H1 (cell line): ENCODE measurements around the gene PFDN1. TPM values are rescaled to one million over a fixed set of nuclear protein-coding genes. Genes with fewer than 3 reads are reported as not detected.
A peak's percentile ranks its signal among the peaks of the same experiment; 100 is the strongest.

ENCODE experiments used
- CTCF ChIA-PET: fragments of 300-600 bp; sonication (Branson Sonifier 250); formaldehyde crosslinking; loops from one replicate; lab custom pipeline; 2021; ENCODE audit not compliant: partially characterized antibody; lab: Charles Lee
- POLR2A ChIA-PET: fragments of 300-600 bp; sonication (Branson Sonifier 250); formaldehyde crosslinking; loops from one replicate; lab custom pipeline; 2021; ENCODE audit warnings: inconsistent platforms; ENCODE audit not compliant: partially characterized antibody; lab: Charles Lee
- DNase-seq, 2 experiments: peaks; one replicate each; pipeline versions ENCODE4 v3.0.0 to v3.0.0-alpha.2; 2010 to 2022; ENCODE audit warnings: low spot score in 2 of 2, low read depth in 1 of 2, mixed read lengths in 1 of 2
- FAIRE-seq: peaks from 2 replicates; lab custom pipeline; 2011; peaks lifted over from hg19 to GRCh38; lab: Jason Lieb, UNC
- H2AFZ ChIP-seq: 2 replicates; pipeline ENCODE4 v1.8.1; 2012; ENCODE audit warnings: low read length, inconsistent platforms
- H2AK5ac ChIP-seq: 2 replicates; pipeline ENCODE4 v1.6.1; 2013; ENCODE audit warnings: low read depth, low read length
- H2BK120ac ChIP-seq: replicated peaks from 2 replicates; pipeline ENCODE3; 2013; ENCODE audit warnings: low read depth, low read length, inconsistent platforms
- H2BK12ac ChIP-seq: 2 replicates; pipeline ENCODE4 v1.6.1; 2013; ENCODE audit warnings: low read depth, low read length
- H2BK15ac ChIP-seq: 2 replicates; pipeline ENCODE4 v1.6.1; 2013; ENCODE audit warnings: low read length
- H2BK20ac ChIP-seq: 2 replicates; pipeline ENCODE4 v1.6.1; 2013; ENCODE audit warnings: low read length
- H2BK5ac ChIP-seq: 2 replicates; pipeline ENCODE4 v1.6.1; 2013; ENCODE audit warnings: low read depth, low read length
- H3K14ac ChIP-seq: 2 replicates; pipeline ENCODE4 v1.6.1; 2013; ENCODE audit warnings: inconsistent platforms; ENCODE audit not compliant: insufficient read length
- H3K18ac ChIP-seq: 2 replicates; pipeline ENCODE4 v1.6.1; 2013; ENCODE audit warnings: low read length; ENCODE audit errors: extremely low read depth
- H3K23ac ChIP-seq: 2 replicates; pipeline ENCODE4 v1.6.1; 2013; ENCODE audit warnings: inconsistent platforms; ENCODE audit not compliant: insufficient read length
- H3K23me2 ChIP-seq: 2 replicates; pipeline ENCODE4 v1.6.1; 2013; ENCODE audit warnings: low read depth, low read length
- H3K27ac ChIP-seq: 2 replicates; pipeline ENCODE4 v1.6.1; 2011; ENCODE audit warnings: low read depth, low read length, inconsistent platforms
- H3K27me3 ChIP-seq, 4 experiments: replicated peaks in 1 of 4; 1 replicate in 1 of 4; 2 replicates in 3 of 4; pipeline versions ENCODE4 v1.6.1 to v1.8.1; 2011 to 2013; ENCODE audit warnings: low read length in 3 of 4, mild to moderate bottlenecking in 3 of 4, inconsistent platforms in 2 of 4, mixed read lengths in 2 of 4, moderate library complexity in 1 of 4; ENCODE audit not compliant: control insufficient read depth in 3 of 4, insufficient read depth in 3 of 4; ENCODE audit errors: extremely low read depth in 1 of 4
- H3K36me3 ChIP-seq, 4 experiments: 2 replicates each; pipeline versions ENCODE4 v1.6.1 to v1.8.1; 2011 to 2013; ENCODE audit warnings: mild to moderate bottlenecking in 4 of 4, low read length in 3 of 4, moderate library complexity in 2 of 4, control low read depth in 1 of 4, inconsistent platforms in 1 of 4; ENCODE audit not compliant: insufficient read depth in 4 of 4, control insufficient read depth in 2 of 4
- H3K4ac ChIP-seq: replicated peaks from 2 replicates; pipeline ENCODE3; 2013; ENCODE audit warnings: low read length, low read depth, mixed read lengths, inconsistent platforms; ENCODE audit not compliant: insufficient read length
- H3K4me1 ChIP-seq, 4 experiments: replicated peaks in 1 of 4; 1 replicate in 1 of 4; 2 replicates in 3 of 4; pipeline versions ENCODE4 v1.6.1 to v1.8.1; 2011 to 2013; ENCODE audit warnings: low read length in 3 of 4, inconsistent platforms in 2 of 4, mixed read lengths in 1 of 4; ENCODE audit not compliant: insufficient read depth in 4 of 4, control insufficient read depth in 3 of 4
- H3K4me2 ChIP-seq, 2 experiments: 2 replicates each; pipeline versions ENCODE4 v1.6.1 to v1.8.1; 2011 to 2013; ENCODE audit warnings: low read depth in 2 of 2, low read length in 2 of 2, control low read depth in 1 of 2, inconsistent platforms in 1 of 2, mild to moderate bottlenecking in 1 of 2; ENCODE audit not compliant: insufficient read depth in 1 of 2
- H3K4me3 ChIP-seq, 4 experiments: fragments of 200-600, 300-600 bp in 1 of 4; sonication (generic), shearing (Covaris generic), sonication (Bioruptor Twin) in 1 of 4; 2 replicates each; pipeline versions ENCODE4 v1.5.1 to v1.8.1; 2011 to 2016; ENCODE audit warnings: low read length in 4 of 4, low read depth in 3 of 4, control low read depth in 2 of 4, inconsistent platforms in 2 of 4, mild to moderate bottlenecking in 2 of 4, mixed read lengths in 1 of 4, moderate library complexity in 1 of 4; ENCODE audit not compliant: insufficient read depth in 2 of 4; ENCODE audit errors: extremely low read depth in 1 of 4
- H3K56ac ChIP-seq: replicated peaks from 2 replicates; pipeline ENCODE3; 2013; ENCODE audit warnings: low read depth, mild to moderate bottlenecking, mixed read lengths, low read length, inconsistent platforms; ENCODE audit not compliant: insufficient read length
- H3K79me1 ChIP-seq: 2 replicates; pipeline ENCODE4 v1.6.1; 2013; ENCODE audit warnings: low read depth, low read length, control low read depth
- H3K79me2 ChIP-seq, 2 experiments: 2 replicates each; pipeline versions ENCODE4 v1.6.1 to v1.8.1; 2012 to 2013; ENCODE audit warnings: low read length in 2 of 2, mild to moderate bottlenecking in 2 of 2, inconsistent platforms in 1 of 2; ENCODE audit not compliant: insufficient read depth in 2 of 2, control insufficient read depth in 1 of 2
- H3K9ac ChIP-seq, 4 experiments: replicated peaks in 1 of 4; 1 replicate in 1 of 4; 2 replicates in 3 of 4; pipeline versions ENCODE4 v1.6.1 to v1.8.1; 2011 to 2013; ENCODE audit warnings: low read depth in 3 of 4, low read length in 3 of 4, control low read depth in 2 of 4, mild to moderate bottlenecking in 2 of 4, moderate library complexity in 2 of 4, inconsistent platforms in 1 of 4; ENCODE audit errors: extremely low read depth in 1 of 4
- H3K9me3 ChIP-seq, 2 experiments: 2 replicates each; pipeline versions ENCODE4 v1.6.1 to v1.8.1; 2012 to 2013; ENCODE audit warnings: mild to moderate bottlenecking in 2 of 2, moderate library complexity in 2 of 2, control low read depth in 1 of 2, inconsistent platforms in 1 of 2, low read depth in 1 of 2, low read length in 1 of 2, mixed read lengths in 1 of 2; ENCODE audit not compliant: insufficient read depth in 2 of 2
- H4K20me1 ChIP-seq, 2 experiments: replicated peaks in 1 of 2; 2 replicates each; pipeline versions ENCODE3 to v1.8.1; 2011 to 2013; ENCODE audit warnings: inconsistent platforms in 2 of 2, low read length in 2 of 2, mild to moderate bottlenecking in 1 of 2; ENCODE audit not compliant: insufficient read depth in 2 of 2, control insufficient read depth in 1 of 2
- H4K5ac ChIP-seq: 2 replicates; pipeline ENCODE4 v1.6.1; 2013; ENCODE audit warnings: low read length, low read depth, mixed read lengths, inconsistent platforms; ENCODE audit not compliant: insufficient read length
- H4K8ac ChIP-seq: 2 replicates; pipeline ENCODE4 v1.8.0; 2013; ENCODE audit warnings: mild to moderate bottlenecking, moderate library complexity, low read length, inconsistent platforms; ENCODE audit not compliant: insufficient read depth; ENCODE audit errors: extremely low read depth
- H4K91ac ChIP-seq: replicated peaks from 2 replicates; pipeline ENCODE3; 2013; ENCODE audit warnings: low read length, mixed read lengths, inconsistent platforms; ENCODE audit not compliant: insufficient read length
- ATF3 ChIP-seq: IDR thresholded peaks from 2 replicates; pipeline ENCODE4 v1.6.1; 2011; ENCODE audit warnings: low read depth, mild to moderate bottlenecking, low read length; ENCODE audit not compliant: insufficient read depth
- CBX8 ChIP-seq: fragments of 300-800, 300-1000 bp; sonication (generic); IDR thresholded peaks from 2 replicates; pipeline ENCODE4 v1.7.1; 2016; ENCODE audit warnings: low read depth, low read length, borderline replicate concordance
- CTCF ChIP-seq, 3 experiments: IDR thresholded peaks; 1 replicate in 2 of 3; 2 replicates in 1 of 3; pipeline versions ENCODE4 v1.5.1 to v1.6.1; 2011; ENCODE audit warnings: low read length in 3 of 3, mild to moderate bottlenecking in 3 of 3, inconsistent platforms in 2 of 3, low read depth in 1 of 3, moderate library complexity in 1 of 3; ENCODE audit not compliant: insufficient read depth in 1 of 3; ENCODE audit errors: control extremely low read depth in 1 of 3
- FOSL1 ChIP-seq: IDR thresholded peaks from 2 replicates; pipeline ENCODE4 v1.6.1; 2011; ENCODE audit warnings: mild to moderate bottlenecking, low read depth, low read length, moderate library complexity; ENCODE audit not compliant: insufficient read depth
- JUN ChIP-seq: IDR thresholded peaks from 2 replicates; pipeline ENCODE4 v1.6.1; 2011; ENCODE audit warnings: low read depth, mild to moderate bottlenecking, improper control_type of control experiment, low read length
- NRF1 ChIP-seq: IDR thresholded peaks from 2 replicates; pipeline ENCODE4 v1.6.1; 2011; ENCODE audit warnings: mild to moderate bottlenecking, low read depth, low read length, improper control_type of control experiment
- SUZ12 ChIP-seq: fragments of 200-600 bp; sonication (generic); IDR thresholded peaks from 2 replicates; pipeline ENCODE4 v1.6.1; 2012; ENCODE audit warnings: mild to moderate bottlenecking, inconsistent platforms, low read length, moderate library complexity, mixed read lengths
- TAF1 ChIP-seq: IDR thresholded peaks from 2 replicates; pipeline ENCODE4 v1.6.1; 2011; ENCODE audit warnings: mild to moderate bottlenecking, low read depth, low read length
- WGBS, 2 experiments: shearing (Covaris generic) in 1 of 2; methylation state at CpG; one replicate each; pipeline versions ENCODE4 v1.1.6 to v1.1.7; 2013 to 2015; ENCODE audit warnings: low lambda C conversion rate in 2 of 2, mixed read lengths in 2 of 2, inconsistent platforms in 1 of 2, low coverage in 1 of 2, missing lambda C conversion rate in 1 of 2; ENCODE audit not compliant: insufficient replicate concordance in 2 of 2, insufficient coverage in 1 of 2, insufficient read length in 1 of 2; ENCODE audit errors: extremely low coverage in 1 of 2, missing lambda C conversion rate in 1 of 2; 5-methylcytosine and 5-hydroxymethylcytosine counted together
- polyA plus RNA-seq, 7 experiments: library from polyadenylated mRNA; depleted of rRNA in 3 of 7; stranded (reverse) in 5 of 7; unstranded in 2 of 7; fragments of >200 nt in 5 of 7; fragments of 200-250 nt in 2 of 7; gene quantifications; 1 replicate in 5 of 7; 2 replicates in 1 of 7; 4 replicates in 1 of 7; pipeline versions ENCODE4 v1.2.1 to v1.2.3, GENCODE V29; 2011 to 2013; ENCODE audit warnings: missing spikeins in 2 of 7, mixed read lengths in 2 of 7
- total RNA-seq: library from RNA; stranded (reverse); fragmentation: NEBNext Ultra II Directional; extraction: Animal tissue kit (Norgen Biotek cat#: 25700); gene quantifications from 2 replicates; pipeline ENCODE4 v1.2.1, GENCODE V29; 2021

The PFDN1 gene
- total and polyA plus RNA-seq, 2 of the 8 experiments (the other 6 are each of a cell fraction or from before 2014, with no cell fraction given), result 53.0 to 89.6 TPM

- Histone ChIP-seq H3K79me2 (no peaks in the 10 kb centered on the region), H3K27me3 (no peaks in the 10 kb centered on the region), H2BK15ac (no peak overlapping the region), H3K79me1 (no peaks in the 10 kb centered on the region), H2BK20ac (no peak overlapping the region), H3K9ac (no peak overlapping the region), H4K5ac (no peak overlapping the region), H2AK5ac (no peak overlapping the region), H3K4me1 (peaks cover 0 to 5% (median 0%) of the 10 kb centered on the region in 4 experiments; a peak in 3 of 7 replicates), H4K8ac (peak overlapping the region; percentile 39), H3K4ac (no peak overlapping the region), H3K27ac (no peak overlapping the region), H2AFZ (no peak overlapping the region), H2BK120ac (no peak overlapping the region), H4K20me1 (no peaks in the 10 kb centered on the region), H4K91ac (peak overlapping the region; percentile 75), H3K56ac (no peak overlapping the region), H3K36me3 (no peaks in the 10 kb centered on the region), H2BK12ac (no peak overlapping the region), H3K23ac (no peak overlapping the region), H3K23me2 (no peaks in the 10 kb centered on the region), H3K14ac (no peak overlapping the region), H3K9me3 (no peaks in the 10 kb centered on the region), H3K4me3 (no peak overlapping the region), H2BK5ac (no peak overlapping the region; the same call in 1 of the 2 replicates), H3K4me2 (no peak overlapping the region), H3K18ac (no peak overlapping the region)
- CTCF ChIA-PET, result interaction anchor here (0.7 to 14.2 kb wide), 6 partner anchors 22 to 80 kb away, joined by 3 to 102 read pairs (median 7); partner anchors contain the start of gene HBEGF
- POLR2A ChIA-PET, result interaction anchor here (2.1 to 2.8 kb wide), 2 partner anchors 19 to 23 kb away, joined by 8 to 13 read pairs; partner anchors contain the start of genes HBEGF and PFDN1
- 84% methylated on average over 9 of the region's 9 CpGs; no CpG with 5 or more reads in 1 of the 2 experiments for WGBS, 2 experiments
- FAIRE-seq, result no peak
- no peak for DNase-seq
- TF ChIP-seq TAF1, result no peak
- TF ChIP-seq FOSL1, result no peak
- TF ChIP-seq CBX8, result no peak
- no peak for TF ChIP-seq NRF1
- TF ChIP-seq SUZ12, result no peak
- no peak for TF ChIP-seq JUN
- TF ChIP-seq ATF3, result no peak
- TF ChIP-seq CTCF (IDR thresholded peaks at IDR 0.05; ENCODE audit: control extremely low read depth in 1 of 3, insufficient read depth in 1 of 3, low read depth in 1 of 3, low read length in 3 of 3), result no peak
Measured at GRCh38 chr5:140322751-140323731, 20.1 kb upstream of the PFDN1 start.
